H1 (cell line): Measurements from ENCODE around the gene C8B.

Source experiments
- ASH2L ChIP-seq: fragments of 200-600, 300-600 bp; sonication (generic); IDR thresholded peaks from one replicate; pipeline ENCODE4 v1.7.1; 2017; ENCODE audit warnings: low read length
- CEBPB ChIP-seq: IDR thresholded peaks from 2 replicates; pipeline ENCODE4 v1.6.1; 2012; ENCODE audit warnings: low read depth, low read length
- CHD2 ChIP-seq: IDR thresholded peaks from 2 replicates; pipeline ENCODE4 v1.6.1; 2012; ENCODE audit warnings: low read length, improper control_type of control experiment
- CTCF ChIP-seq, 3 experiments: IDR thresholded peaks; 1 replicate in 2 of 3; 2 replicates in 1 of 3; pipeline versions ENCODE4 v1.5.1 to v1.6.1; 2011; ENCODE audit warnings: low read length in 3 of 3, mild to moderate bottlenecking in 3 of 3, inconsistent platforms in 2 of 3, low read depth in 1 of 3, moderate library complexity in 1 of 3; ENCODE audit not compliant: insufficient read depth in 1 of 3; ENCODE audit errors: control extremely low read depth in 1 of 3
- POLR2A ChIP-seq, 2 experiments: IDR thresholded peaks; 1 replicate in 1 of 2; 2 replicates in 1 of 2; pipeline ENCODE4 v1.6.1; 2011; ENCODE audit warnings: low read depth in 2 of 2, low read length in 2 of 2, mild to moderate bottlenecking in 2 of 2; ENCODE audit errors: control extremely low read depth in 1 of 2
- POLR2AphosphoS5 ChIP-seq: IDR thresholded peaks from 2 replicates; pipeline ENCODE4 v1.6.1; 2011; ENCODE audit warnings: low read depth, low read length
- TBP ChIP-seq: IDR thresholded peaks from 2 replicates; pipeline ENCODE4 v1.6.1; 2011; ENCODE audit warnings: low read depth, low read length, improper control_type of control experiment
- ZNF274 ChIP-seq: IDR thresholded peaks from 2 replicates; pipeline ENCODE4 v1.7.0; 2012; ENCODE audit warnings: low read length, borderline replicate concordance; ENCODE audit errors: extremely low read depth
- TF ChIP-seq, protein P1 (sequence below): IDR thresholded peaks from 2 replicates; pipeline ENCODE4 v1.6.1; 2012; ENCODE audit warnings: inconsistent platforms

DNA sequence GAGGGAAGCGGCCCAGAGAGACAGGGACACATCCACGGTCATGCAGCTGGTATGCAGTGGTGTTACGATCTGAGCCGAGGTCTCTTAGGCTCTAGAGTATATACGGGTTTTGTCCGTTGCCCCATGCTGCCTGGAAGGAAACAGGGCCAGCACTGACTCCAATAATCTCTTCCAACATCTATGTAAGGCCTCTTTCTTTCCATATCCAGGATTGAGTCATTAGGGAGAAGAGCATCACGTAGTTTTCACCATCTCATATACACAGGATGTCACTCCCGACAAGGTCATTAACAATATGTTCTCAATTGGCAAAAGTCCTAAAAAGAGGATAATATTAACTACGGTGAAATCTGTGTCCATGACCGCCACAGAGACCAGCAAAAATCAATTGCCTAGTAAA lies 4.4 kb downstream of the C8B start:
- no peak for TF ChIP-seq CTCF (IDR thresholded peaks at IDR 0.05; ENCODE audit: control extremely low read depth in 1 of 3, insufficient read depth in 1 of 3, low read depth in 1 of 3, low read length in 3 of 3)
- TF ChIP-seq ASH2L: no peak
- TF ChIP-seq CEBPB: no peak
- no peak for TF ChIP-seq POLR2A (IDR thresholded peaks at IDR 0.05; ENCODE audit: control extremely low read depth in 1 of 2, low read depth in 2 of 2, low read length in 2 of 2)
- TF ChIP-seq, protein P1, sequence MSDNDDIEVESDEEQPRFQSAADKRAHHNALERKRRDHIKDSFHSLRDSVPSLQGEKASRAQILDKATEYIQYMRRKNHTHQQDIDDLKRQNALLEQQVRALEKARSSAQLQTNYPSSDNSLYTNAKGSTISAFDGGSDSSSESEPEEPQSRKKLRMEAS: no peak
- TF ChIP-seq POLR2AphosphoS5: no peak
- TF ChIP-seq TBP: no peak
- no peak for TF ChIP-seq ZNF274
- no peak for TF ChIP-seq CHD2
